ENCODE measurements around the gene CALR.

DNA sequence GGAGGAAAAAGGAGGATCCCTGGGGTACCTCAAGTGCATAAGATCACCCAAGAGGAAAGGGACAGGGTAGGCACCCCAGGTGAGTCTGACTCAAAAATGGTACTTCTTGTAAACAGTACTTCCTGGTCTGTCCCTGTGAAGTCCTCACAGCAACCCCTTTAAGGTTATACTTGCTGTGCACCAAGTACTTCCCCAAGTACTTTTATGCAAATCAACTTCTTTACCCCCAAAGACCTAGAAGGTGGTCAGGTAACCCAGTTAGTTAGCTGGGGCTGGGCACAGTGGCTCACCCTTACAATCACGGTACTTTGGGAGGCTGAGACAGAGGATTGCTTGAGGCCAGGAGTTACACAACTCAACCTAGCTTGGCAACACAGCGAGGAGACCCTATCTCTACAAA, 2.5 kb downstream of the CALR start:
- TF ChIP-seq, protein P1, sequence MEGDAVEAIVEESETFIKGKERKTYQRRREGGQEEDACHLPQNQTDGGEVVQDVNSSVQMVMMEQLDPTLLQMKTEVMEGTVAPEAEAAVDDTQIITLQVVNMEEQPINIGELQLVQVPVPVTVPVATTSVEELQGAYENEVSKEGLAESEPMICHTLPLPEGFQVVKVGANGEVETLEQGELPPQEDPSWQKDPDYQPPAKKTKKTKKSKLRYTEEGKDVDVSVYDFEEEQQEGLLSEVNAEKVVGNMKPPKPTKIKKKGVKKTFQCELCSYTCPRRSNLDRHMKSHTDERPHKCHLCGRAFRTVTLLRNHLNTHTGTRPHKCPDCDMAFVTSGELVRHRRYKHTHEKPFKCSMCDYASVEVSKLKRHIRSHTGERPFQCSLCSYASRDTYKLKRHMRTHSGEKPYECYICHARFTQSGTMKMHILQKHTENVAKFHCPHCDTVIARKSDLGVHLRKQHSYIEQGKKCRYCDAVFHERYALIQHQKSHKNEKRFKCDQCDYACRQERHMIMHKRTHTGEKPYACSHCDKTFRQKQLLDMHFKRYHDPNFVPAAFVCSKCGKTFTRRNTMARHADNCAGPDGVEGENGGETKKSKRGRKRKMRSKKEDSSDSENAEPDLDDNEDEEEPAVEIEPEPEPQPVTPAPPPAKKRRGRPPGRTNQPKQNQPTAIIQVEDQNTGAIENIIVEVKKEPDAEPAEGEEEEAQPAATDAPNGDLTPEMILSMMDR (IDR thresholded peaks at IDR 0.05), result no peak
- no peak for TF ChIP-seq POLR2A (IDR thresholded peaks at IDR 0.05)
